Stimulated activated CD8-positive, alpha-beta memory T cell treated with anti-CD3 and anti-CD28 coated beads, Interleukin-12 subunit alpha, Interleukin-12 subunit beta, amount 100 ng/mL, for 24 hours (primary cell): ENCODE measurements around the gene CPSF3.
"Not testable (repeated sequence)": the region's sequence is repeated elsewhere in the genome, so short reads cannot be mapped to it uniquely, and the experiment has no call there.

Experiments used
- DNase-seq: peaks from one replicate; pipeline ENCODE4 v3.0.0-alpha.2; 2020; ENCODE audit errors: extremely low read depth

CPSF3 gene

GRCh38 chr2:9394816-9395215, 28.6 kb upstream of the CPSF3 start:
- no peak for DNase-seq

DNA sequence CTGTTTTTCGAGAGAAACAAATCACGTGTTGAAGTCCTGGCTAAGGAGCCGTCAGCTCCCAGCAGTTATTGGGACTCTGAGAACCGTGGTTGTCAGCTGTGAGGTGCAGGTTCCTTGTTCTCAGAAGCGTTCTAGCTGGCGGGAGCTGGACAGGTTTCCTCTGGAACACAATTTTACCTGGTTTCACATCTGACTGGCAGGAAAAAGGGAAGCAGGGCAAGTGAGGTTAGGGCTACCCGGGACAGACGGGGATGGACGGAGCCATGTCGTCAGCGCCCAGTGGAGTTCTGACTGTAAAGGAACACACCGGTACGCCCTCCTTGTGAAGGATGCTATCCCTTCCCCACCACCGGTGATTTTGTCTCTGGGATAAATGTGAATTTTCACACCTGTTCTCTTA, 26.3 kb upstream of the CPSF3 start:
- DNase-seq, result no peak

- DNase-seq, result not testable (repeated sequence)
These were observed 25.2 kb upstream of the CPSF3 start for GRCh38 chr2:9398251-9398650.

- no peak for DNase-seq
These were observed 24.3 kb upstream of the CPSF3 start for GRCh38 chr2:9398881-9399780.

- DNase-seq, result no peak
These were observed 23.0 kb upstream of the CPSF3 start for GRCh38 chr2:9400268-9401058.

DNA sequence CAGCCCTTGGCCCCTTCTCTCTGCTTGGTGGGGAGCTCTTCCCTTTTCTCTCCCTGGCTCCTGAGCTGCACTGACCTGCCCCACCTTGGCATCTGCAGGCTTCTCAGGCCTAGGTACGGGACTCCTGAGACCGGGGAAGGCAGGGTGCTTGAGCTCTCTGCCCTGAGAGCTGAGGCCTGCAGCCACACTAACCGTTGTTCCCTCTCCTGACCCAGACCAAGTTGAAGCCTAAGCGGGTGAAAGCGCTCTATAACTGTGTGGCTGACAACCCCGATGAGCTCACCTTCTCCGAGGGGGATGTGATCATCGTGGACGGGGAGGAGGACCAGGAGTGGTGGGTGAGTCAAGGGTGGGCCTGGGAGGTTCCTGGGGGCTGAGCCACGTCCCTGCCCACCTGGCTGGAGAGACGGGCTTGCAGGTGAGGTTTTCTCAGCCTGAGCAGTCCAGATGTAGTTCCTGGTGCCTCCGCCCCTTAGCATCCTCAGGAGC, 22.4 kb upstream of the CPSF3 start:
- no peak for DNase-seq

DNA sequence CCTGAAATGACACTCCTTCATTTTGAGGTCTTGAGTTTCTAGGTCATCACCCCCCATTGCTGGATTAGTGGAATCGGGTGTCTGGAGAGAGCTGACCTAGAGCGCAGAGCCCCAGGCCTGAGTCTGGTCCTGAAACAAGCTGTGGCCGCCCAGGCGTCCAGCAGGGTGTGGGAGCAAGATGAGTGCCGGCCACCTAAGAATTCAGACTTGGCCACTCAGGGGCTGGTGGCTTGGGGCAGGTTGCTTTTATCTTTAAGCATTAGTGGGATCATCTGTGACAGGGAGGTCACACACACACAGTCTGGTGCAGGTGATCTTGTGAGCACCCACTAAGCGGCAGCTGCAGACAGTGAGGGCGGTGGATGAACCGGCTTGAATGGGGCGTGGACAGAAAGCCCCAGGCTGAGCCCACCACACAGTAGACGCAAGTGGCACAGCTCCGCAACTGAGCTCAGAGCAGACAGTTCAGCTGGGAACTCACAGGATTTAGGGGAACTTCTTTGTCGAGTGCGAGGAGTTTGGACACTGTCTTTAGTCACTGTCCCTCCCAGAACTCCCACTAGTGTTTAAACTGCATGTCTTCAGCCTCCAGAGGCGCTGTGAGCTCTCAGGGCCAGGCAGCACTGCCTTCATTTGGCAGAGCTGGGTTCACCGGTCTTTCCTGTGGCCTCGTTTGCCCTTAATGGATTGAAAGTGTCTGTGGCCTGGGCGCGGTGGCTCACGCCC, 21.6 kb upstream of the CPSF3 start:
- DNase-seq, result no peak

DNA sequence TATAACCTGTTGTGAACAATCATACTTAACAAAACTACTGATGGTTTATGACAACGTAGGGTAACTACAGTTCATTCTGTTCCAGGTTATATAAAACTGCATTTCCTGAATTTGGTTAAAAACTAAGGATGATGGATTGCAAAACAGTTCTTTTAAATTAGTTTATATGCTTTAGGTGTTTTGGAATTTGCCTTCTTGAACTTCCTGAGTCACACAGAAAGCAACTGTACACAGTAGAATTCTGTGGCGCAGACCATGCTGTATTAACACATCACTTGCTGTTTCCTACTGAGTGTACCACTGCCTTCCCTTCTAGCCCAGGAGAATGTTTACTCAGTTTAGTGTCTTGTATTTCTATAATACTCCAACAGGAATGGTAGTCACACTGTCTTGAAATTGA, 19.5 kb upstream of the CPSF3 start:
- no peak for DNase-seq

DNA sequence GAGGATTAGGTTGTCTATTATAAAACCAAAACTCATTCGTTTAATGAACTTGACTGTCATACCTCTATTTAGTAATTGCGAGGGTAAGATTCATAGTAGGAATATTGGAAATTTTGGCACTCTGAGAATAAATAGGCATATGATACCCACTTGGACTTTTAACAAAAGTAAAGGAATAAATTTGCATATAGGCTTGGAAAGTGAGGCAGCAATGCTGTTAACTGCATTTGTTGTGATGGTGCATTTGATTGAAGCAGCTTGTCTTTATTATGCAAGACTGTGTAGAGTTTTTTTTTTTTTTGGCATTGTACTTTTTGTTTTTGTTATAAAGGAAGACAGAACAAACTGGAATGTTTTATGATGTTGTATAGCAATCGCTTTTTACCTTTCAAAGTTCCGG, 19.0 kb upstream of the CPSF3 start:
- DNase-seq, result no peak

- DNase-seq, result no peak
These were observed 17.8 kb upstream of the CPSF3 start for GRCh38 chr2:9405636-9406035.

- no peak for DNase-seq
These were observed 16.7 kb upstream of the CPSF3 start for GRCh38 chr2:9406529-9407362.

- DNase-seq, result no peak
These were observed 16.1 kb upstream of the CPSF3 start for GRCh38 chr2:9407363-9407811.

DNA sequence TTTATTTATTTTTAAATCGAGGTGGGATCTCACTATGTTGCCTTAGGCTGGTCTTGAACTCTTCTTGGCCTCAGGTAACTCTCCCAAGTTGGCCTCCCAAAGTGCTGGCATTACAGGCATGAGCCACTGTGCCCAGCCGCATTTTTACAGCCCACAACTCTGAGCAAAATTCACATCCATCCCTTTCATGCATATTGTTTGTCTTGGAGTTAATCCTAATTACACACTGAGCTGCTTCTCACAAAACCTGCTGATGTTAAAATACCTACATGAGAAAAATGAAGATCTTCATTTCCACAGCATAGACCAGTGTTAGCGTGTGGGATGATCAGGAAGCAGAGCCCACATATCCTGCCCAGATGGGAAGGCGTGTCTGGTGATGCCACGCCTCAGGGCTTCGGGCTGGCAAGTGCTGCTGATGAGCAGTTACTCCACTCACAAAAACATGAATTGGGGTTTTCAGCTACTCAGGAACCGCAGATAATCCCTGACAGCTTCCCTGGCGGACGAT, 14.8 kb upstream of the CPSF3 start:
- DNase-seq, result no peak

DNA sequence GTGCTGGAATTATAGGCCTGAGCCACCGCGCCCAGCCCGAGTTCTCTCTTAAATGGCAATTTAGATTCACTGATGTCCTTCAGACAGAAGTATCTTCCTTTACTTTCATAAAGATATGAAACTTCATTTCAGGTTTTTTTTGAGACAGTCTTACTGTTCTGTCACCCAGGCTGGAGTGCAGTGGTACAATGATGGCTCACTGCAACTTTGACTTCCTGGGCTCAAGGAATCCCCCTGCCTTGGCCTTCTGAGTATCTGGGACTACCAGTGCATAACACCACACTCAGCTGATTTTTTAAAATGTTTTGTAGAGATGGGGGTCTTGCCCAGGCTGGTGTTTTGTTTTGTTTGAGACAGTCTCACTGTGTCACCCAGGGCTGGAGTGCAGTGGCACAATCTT, 13.3 kb upstream of the CPSF3 start:
- no peak for DNase-seq

GRCh38 chr2:9412781-9413180, 10.7 kb upstream of the CPSF3 start:
- no peak for DNase-seq

GRCh38 chr2:9415516-9416169, 7.8 kb upstream of the CPSF3 start:
- DNase-seq, result no peak

DNA sequence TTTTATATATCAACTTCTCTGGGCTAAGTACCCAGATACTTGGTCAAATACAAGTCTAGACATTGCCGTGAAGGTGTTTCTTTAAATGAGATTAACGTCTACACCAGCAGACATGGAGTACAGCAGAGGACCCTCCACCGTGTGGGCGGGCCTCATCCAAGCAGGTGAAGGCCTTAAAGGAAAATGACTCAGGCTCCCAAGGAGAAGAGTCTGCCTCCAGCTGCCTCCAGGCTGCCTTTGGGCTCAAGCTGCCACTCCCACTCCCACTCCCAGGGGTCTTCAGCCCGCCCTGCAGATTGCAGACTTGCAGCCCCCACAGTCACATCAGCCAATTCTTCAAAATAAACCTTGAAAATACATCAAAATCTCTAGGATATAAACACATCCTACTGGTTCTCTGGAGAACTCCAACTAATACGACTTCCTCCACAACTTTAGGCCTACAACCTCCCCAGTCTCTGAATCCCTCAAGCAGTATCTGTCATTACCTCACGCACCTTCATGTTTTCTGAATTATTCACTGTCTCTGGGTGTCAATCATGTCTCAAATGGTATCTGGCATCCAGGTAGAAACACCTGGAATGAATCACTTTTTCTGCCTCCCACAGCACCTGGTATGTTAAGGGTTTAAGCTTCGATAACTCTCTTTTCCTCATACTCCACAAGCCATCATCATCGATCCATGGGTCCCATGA, 7.0 kb upstream of the CPSF3 start:
- no peak for DNase-seq

- no peak for DNase-seq
These were observed 6.5 kb upstream of the CPSF3 start for GRCh38 chr2:9416962-9417316.

- no peak for DNase-seq
These were observed 5.7 kb upstream of the CPSF3 start for GRCh38 chr2:9417725-9418124.

DNA sequence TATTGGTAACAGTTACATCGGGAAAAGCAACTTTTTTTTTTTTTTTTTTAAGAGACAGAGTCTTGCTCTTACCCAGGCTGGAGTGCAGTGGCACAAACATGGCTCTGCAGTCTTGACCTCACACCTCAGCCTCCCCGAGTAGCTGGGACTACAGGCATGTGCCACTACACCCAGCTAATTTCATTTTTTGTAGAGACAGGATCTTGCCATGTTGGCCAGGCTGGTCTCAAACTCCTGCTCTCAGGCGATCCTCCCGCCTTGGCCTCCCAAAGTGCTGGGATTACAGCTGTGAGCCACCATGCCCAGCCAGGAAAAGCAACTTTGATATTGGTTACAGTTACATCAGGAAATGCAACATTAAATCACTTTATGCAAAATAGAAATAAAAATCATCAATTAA, 4.7 kb upstream of the CPSF3 start:
- DNase-seq, result no peak
